ENCODE results near the gene LGR4.

LGR4 gene

GRCh38 chr11:27410272-27410671 is 62.3 kb downstream of the LGR4 start:
- no peak for DNase-seq (ENCODE audit: low read depth)
- H3K4me3 ChIP-seq (ENCODE audit: low read depth, low read length): no peak overlapping the region

GRCh38 chr11:27409742-27410141 is 62.8 kb downstream of the LGR4 start:
- DNase-seq (ENCODE audit: low read depth): no peak

DNA sequence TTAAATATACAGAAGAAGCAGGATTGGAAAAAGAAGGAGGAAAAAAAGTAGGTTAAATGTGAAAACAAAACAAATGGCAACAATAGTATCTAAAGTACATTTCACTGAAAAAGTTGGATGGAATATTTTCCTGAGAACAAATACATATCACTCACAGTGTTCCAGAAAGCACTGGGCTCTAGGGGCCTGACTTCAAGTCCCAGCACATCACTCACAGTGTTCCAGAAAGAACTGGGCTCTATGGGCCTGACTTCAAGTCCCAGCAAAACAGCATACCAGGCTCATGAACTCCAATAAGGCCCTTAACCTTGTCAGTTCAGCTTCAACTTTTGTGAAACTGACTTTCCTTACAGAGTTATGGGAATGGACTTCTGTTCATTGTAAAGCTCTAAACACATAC is 63.5 kb downstream of the LGR4 start:
- DNase-seq (ENCODE audit: low read depth): no peak
- H3K4me3 ChIP-seq (ENCODE audit: low read depth, low read length): no peak overlapping the region

More at GRCh38 chr11:27409742-27410141, 62.8 kb downstream of the LGR4 start:
- H3K4me3 ChIP-seq (ENCODE audit: low read depth, low read length): no peak overlapping the region

DNA sequence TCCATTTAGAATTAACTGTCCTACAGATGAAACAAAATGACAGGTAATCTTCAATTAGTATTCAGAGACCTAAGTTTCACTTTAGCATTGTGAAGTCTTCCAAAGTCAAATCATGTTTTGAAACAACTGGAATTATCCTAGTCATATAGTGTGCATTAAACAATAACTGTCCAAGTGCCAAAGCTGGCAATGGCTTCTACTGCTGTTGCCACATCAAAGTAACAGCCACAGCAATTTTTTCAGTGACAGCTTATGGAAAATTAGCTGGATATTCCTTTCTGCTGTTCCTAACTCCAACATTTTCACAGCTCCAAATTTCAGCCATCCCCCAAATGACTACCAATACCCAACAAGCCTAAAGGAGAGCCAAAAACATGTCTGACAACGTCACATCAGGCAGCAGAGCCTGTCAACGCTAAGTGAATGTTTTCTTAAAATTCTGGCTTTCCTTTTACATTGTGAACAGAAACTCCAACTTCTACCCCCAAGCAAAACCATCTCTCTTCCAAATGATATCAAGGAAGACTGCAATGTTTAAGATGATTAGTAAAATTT is 64.3 kb downstream of the LGR4 start:
- H3K4me3 ChIP-seq (ENCODE audit: low read depth, low read length): no peak overlapping the region
- DNase-seq (ENCODE audit: low read depth): no peak

- H3K4me3 ChIP-seq (ENCODE audit: low read depth, low read length): no peak overlapping the region
- DNase-seq (ENCODE audit: low read depth): no peak
These were observed 65.9 kb downstream of the LGR4 start for GRCh38 chr11:27406498-27407354.

- no peak for DNase-seq (ENCODE audit: low read depth)
- H3K4me3 ChIP-seq (ENCODE audit: low read depth, low read length): no peak overlapping the region
These were observed 67.5 kb downstream of the LGR4 start for GRCh38 chr11:27405134-27405533.

- H3K4me3 ChIP-seq (ENCODE audit: low read depth, low read length): no peak overlapping the region
- DNase-seq (ENCODE audit: low read depth): no peak
These were observed 68.2 kb downstream of the LGR4 start for GRCh38 chr11:27404427-27404826.

DNA sequence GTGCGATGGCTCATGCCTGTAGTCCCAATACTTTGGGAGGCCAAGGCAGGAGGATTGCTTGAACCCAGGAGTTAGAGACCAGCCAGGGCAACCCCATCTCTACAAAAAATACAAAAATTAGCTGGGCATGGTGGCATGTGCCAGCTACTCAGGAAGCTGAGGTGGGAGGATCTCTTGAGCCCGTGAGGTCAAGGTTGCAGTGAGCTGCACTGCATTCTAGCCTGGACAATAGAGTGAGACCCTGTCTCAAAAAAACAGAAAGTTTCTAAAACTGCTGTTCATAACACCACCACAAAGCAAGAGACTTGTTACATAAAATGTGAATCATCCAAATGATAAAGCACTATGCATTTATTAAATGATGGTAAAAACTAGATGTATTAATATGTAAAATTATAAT is 69.4 kb downstream of the LGR4 start:
- no peak overlapping the region for H3K4me3 ChIP-seq (ENCODE audit: low read depth, low read length)
- DNase-seq (ENCODE audit: low read depth): no peak

GRCh38 chr11:27402450-27402849 is 70.1 kb downstream of the LGR4 start:
- DNase-seq (ENCODE audit: low read depth): no peak
- no peak overlapping the region for H3K4me3 ChIP-seq (ENCODE audit: low read depth, low read length)

DNA sequence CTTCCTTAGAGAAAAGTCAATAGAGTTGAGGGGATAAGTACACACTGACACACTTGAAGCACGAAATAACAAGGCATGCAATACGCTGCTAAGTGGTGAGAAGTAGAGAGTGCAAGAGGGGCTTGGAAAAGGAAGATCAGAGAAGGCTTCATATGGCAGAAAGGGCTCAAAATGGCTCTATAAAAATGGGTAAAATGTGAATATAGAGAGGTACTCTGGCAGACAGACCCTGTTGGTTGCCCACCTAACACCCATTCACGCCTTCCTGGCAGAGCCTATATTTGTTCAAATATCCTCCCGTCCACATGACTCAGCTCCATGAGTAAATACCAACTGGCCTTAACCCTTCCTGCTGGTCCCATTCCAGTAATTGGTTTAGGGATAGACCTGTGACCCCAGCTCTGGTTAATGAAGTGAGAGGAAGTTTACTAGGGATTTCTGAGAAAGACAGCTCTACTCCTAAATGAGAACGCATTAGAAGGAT is 70.7 kb downstream of the LGR4 start:
- no peak overlapping the region for H3K4me3 ChIP-seq (ENCODE audit: low read depth, low read length)
- no peak for DNase-seq (ENCODE audit: low read depth)

DNA sequence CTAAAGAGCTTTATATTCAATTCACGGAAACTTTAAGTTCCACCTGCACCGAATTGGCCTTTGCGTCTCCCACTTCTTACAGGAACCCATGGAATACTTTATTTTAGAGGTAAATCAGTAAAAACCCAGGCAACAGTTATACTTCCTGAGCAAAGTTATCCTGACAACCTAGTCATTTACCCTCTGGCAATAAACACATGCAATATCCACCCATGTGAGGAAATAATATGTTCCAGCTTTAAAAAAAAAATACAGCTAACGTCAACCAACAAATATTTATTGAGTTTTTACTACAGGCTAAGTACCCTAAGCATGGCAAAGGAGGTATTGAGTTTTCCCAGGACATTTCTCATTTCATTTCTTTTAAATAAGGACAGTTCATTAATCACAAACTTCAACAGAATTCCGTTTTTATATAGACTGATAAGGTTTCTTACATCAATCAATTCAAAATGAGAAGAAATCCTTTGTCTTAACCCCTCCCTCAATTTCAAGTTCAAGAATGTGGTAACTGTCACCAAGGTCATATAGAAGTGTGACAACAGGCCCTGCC is 71.2 kb downstream of the LGR4 start:
- no peak overlapping the region for H3K4me3 ChIP-seq (ENCODE audit: low read depth, low read length)
- no peak for DNase-seq (ENCODE audit: low read depth)

DNA sequence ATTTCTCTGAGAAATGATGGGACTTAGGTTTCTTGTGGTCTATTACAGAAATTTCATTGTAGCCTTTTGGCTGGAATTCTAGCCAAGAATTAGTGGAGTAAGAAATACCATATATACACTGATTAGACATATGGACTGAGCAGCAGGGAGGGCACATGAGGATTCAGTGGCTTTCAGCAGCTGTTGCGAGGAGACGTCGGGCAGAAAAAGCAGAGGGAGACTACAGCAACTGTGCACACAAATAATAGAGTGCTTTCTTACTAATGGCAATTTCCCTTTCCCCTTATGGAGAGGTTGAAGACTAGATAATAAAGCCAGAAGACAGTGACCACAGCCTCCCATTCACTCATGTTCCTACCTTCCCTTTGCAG is 74.2 kb downstream of the LGR4 start:
- H3K4me3 ChIP-seq (ENCODE audit: low read depth, low read length): no peak overlapping the region
- peak; percentile 22 for DNase-seq (ENCODE audit: low read depth)

- DNase-seq (ENCODE audit: low read depth): no peak
- no peak overlapping the region for H3K4me3 ChIP-seq (ENCODE audit: low read depth, low read length)
These were observed 74.8 kb downstream of the LGR4 start for GRCh38 chr11:27397624-27398399.

DNA sequence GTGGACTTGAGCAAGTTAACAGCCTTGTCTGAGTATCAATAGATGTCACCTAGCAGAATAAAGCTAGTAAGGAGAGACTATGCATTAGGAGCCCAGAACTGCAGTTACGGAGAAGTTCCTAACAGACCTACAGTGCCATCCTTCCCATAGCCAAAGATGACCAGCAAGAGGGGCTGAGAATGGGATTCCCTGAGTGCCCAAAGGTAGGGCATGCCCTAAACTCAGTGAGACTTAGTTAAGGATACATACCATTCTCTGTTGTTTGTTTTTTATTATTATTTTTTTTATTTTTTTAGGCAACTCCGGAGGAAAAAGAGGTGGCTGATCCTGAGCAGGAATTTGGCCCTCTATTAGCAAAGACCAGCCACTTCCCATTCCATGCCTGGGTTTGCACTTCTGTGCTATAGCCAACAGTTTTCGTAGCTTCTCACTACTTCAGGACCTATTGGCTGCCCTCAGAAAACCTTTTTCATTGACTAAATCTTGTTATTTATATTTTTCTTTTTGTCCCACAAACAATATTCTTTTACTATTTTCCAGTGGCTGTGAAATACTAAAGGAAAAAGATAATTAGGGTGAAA is 76.2 kb downstream of the LGR4 start:
- no peak for DNase-seq (ENCODE audit: low read depth)
- H3K4me3 ChIP-seq (ENCODE audit: low read depth, low read length): no peak overlapping the region

GRCh38 chr11:27395556-27396258 is 76.9 kb downstream of the LGR4 start:
- no peak for DNase-seq (ENCODE audit: low read depth)
- H3K4me3 ChIP-seq (ENCODE audit: low read depth, low read length): no peak overlapping the region

- H3K4me3 ChIP-seq (ENCODE audit: low read depth, low read length): no peak overlapping the region
- DNase-seq (ENCODE audit: low read depth): no peak
These were observed 77.8 kb downstream of the LGR4 start for GRCh38 chr11:27394781-27395228.

DNA sequence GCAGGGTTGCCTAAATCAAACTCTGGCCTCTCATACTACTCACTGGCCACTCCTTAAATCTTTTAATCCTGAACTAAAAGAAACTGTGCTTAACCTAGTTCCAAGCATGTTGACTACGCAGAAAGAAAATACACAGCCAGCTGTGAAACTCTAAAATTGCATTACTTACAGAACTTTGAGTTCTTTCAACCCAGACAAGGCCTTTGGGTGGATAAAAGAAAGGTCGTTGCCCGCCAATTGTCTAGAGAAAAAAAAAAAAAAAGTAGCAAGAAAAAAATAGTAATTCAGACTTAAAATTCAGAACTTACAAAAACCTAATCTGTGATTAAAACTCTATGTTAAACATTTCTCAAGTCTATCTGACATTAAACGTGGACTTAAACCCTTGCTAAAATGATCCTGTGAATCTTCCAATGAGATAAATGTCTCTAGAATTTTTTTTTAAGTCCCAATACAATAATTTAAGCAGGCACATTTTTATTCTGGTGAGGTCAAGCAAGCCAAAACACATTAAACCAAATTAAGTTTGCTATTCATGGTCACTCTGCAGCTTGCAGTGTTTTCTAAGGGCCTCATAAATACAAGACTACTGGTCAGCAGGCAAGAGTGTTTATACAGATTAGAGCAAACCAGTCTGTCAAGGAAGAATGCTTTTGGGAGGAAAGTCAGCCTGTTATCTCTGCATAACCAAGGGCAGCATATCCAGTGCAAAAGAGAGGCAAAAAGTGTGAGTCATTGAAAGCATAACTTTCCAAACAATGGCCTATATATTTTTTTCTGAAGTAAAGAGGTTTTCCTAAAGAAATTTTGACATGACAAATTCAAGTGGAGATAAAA is 80.1 kb downstream of the LGR4 start:
- peak; percentile 47 for DNase-seq (ENCODE audit: low read depth)

GRCh38 chr11:27391331-27392015 is 81.1 kb downstream of the LGR4 start:
- DNase-seq (ENCODE audit: low read depth): no peak
- H3K4me3 ChIP-seq (ENCODE audit: low read depth, low read length): no peak overlapping the region

More for the DNA sequence above, 80.1 kb downstream of the LGR4 start:
- no peak overlapping the region for H3K4me3 ChIP-seq (ENCODE audit: low read depth, low read length)

Data from skeletal muscle cell (primary cell).